ENCODE data around the gene MATN1.
A peak's percentile ranks its signal among the peaks of the same experiment; 100 is the strongest.
"Not testable (repeated sequence)": the region's sequence is repeated elsewhere in the genome, so short reads cannot be mapped to it uniquely, and the experiment has no call there.

The MATN1 gene

GRCh38 chr1:30693822-30694221 is 29.6 kb downstream of the MATN1 start:
- DNase-seq, result no peak

GRCh38 chr1:30693366-30693765 is 30.0 kb downstream of the MATN1 start:
- DNase-seq, result no peak

GRCh38 chr1:30692948-30693301 is 30.5 kb downstream of the MATN1 start:
- DNase-seq, result no peak

- DNase-seq, result no peak
Measured at GRCh38 chr1:30692201-30692947, 31.0 kb downstream of the MATN1 start.

GRCh38 chr1:30691480-30691879 is 31.9 kb downstream of the MATN1 start:
- no peak for DNase-seq

GRCh38 chr1:30689901-30690645 is 33.3 kb downstream of the MATN1 start:
- no peak for DNase-seq

GRCh38 chr1:30688920-30689794 is 34.2 kb downstream of the MATN1 start:
- no peak for DNase-seq

GRCh38 chr1:30688516-30688915 is 34.9 kb downstream of the MATN1 start:
- DNase-seq, result not testable (repeated sequence)

- DNase-seq, result no peak
Measured at GRCh38 chr1:30687886-30688285, 35.5 kb downstream of the MATN1 start.

- DNase-seq, result no peak
Measured at GRCh38 chr1:30686236-30686935, 37.0 kb downstream of the MATN1 start.

GRCh38 chr1:30685796-30686165 is 37.6 kb downstream of the MATN1 start:
- no peak for DNase-seq

GRCh38 chr1:30684881-30685795 is 38.2 kb downstream of the MATN1 start:
- peak; percentile 49 for DNase-seq

- no peak for DNase-seq
Measured at GRCh38 chr1:30684259-30684658, 39.1 kb downstream of the MATN1 start.

GRCh38 chr1:30683699-30684098 is 39.7 kb downstream of the MATN1 start:
- DNase-seq, result no peak

- no peak for DNase-seq
Measured at GRCh38 chr1:30682396-30683275, 40.7 kb downstream of the MATN1 start.

- no peak for DNase-seq
Measured at GRCh38 chr1:30681782-30682181, 41.6 kb downstream of the MATN1 start.

- DNase-seq, result no peak
Measured at GRCh38 chr1:30680879-30681278, 42.5 kb downstream of the MATN1 start.

GRCh38 chr1:30680429-30680828 is 43.0 kb downstream of the MATN1 start:
- DNase-seq, result no peak

- no peak for DNase-seq
Measured at GRCh38 chr1:30679976-30680305, 43.4 kb downstream of the MATN1 start.

GRCh38 chr1:30679201-30679975 is 44.0 kb downstream of the MATN1 start:
- DNase-seq, result no peak

All from CD4-positive, alpha-beta T cell treated with Interleukin-6 for 4 hours (primary cell).